Esophagus squamous epithelium (tissue), 4 donors: Measurements from ENCODE around the gene SHCBP1.
"Not testable (repeated sequence)": the region's sequence is repeated elsewhere in the genome, so short reads cannot be mapped to it uniquely, and the experiment has no call there.

Experiments used
- CTCF ChIP-seq, 6 experiments: fragments of 450-650 bp in 4 of 6; fragments of 200-600 bp in 2 of 6; sonication (generic) in 2 of 6; IDR thresholded peaks; one replicate each; pipeline ENCODE4 v1.5.1; 2016 to 2019; ENCODE audit warnings: antibody characterized with exemption in 6 of 6, mild to moderate bottlenecking in 4 of 6, moderate library complexity in 4 of 6
- POLR2A ChIP-seq, 4 donors: fragments of 450-650 bp; IDR thresholded peaks; one replicate each; pipeline ENCODE4 v1.6.1; 2017; ENCODE audit warnings: antibody characterized with exemption in 4 of 4, mild to moderate bottlenecking in 4 of 4, moderate library complexity in 3 of 4

- not testable (repeated sequence) for TF ChIP-seq CTCF, POLR2A (IDR thresholded peaks at IDR 0.05)
These were observed 5.5 kb upstream of the SHCBP1 start for GRCh38 chr16:46626681-46627080.
